Osteocyte (in vitro differentiated cells): ENCODE results near the gene DENR. TPM values are rescaled to one million over a fixed set of nuclear protein-coding genes. Genes with fewer than 3 reads are reported as not detected.
A peak's percentile ranks its signal among the peaks of the same experiment; 100 is the strongest.

Source experiments
- DNase-seq: peaks from one replicate; pipeline ENCODE4 v3.0.0; 2021; ENCODE audit warnings: mixed read lengths; ENCODE audit not compliant: unreplicated experiment; ENCODE audit errors: extremely low spot score
- H3K27ac Mint-ChIP-seq: one replicate; pipeline ENCODE4 v1.8.0; 2021; ENCODE audit warnings: mild to moderate bottlenecking, mixed read lengths; ENCODE audit not compliant: unreplicated experiment
- H3K27me3 Mint-ChIP-seq: one replicate; pipeline ENCODE4 v1.8.0; 2021; ENCODE audit warnings: mixed read lengths; ENCODE audit not compliant: unreplicated experiment
- H3K36me3 Mint-ChIP-seq: one replicate; pipeline ENCODE4 v1.8.0; 2021; ENCODE audit warnings: mixed read lengths; ENCODE audit not compliant: unreplicated experiment
- H3K4me1 Mint-ChIP-seq: one replicate; pipeline ENCODE4 v1.8.0; 2021; ENCODE audit warnings: mixed read lengths; ENCODE audit not compliant: unreplicated experiment
- H3K4me3 Mint-ChIP-seq: one replicate; pipeline ENCODE4 v1.8.0; 2021; ENCODE audit warnings: mild to moderate bottlenecking, moderate library complexity, mixed read lengths; ENCODE audit not compliant: unreplicated experiment
- H3K9me3 Mint-ChIP-seq: one replicate; pipeline ENCODE4 v1.8.0; 2021; ENCODE audit warnings: mixed read lengths; ENCODE audit not compliant: unreplicated experiment
- total RNA-seq: library from RNA; stranded (reverse); gene quantifications from 2 replicates; pipeline ENCODE4 v1.2.1, GENCODE V29; 2021
- TF ChIP-seq, protein P1 (sequence below): fragments of 200-600 bp; sonication (generic); IDR thresholded peaks from 2 replicates; pipeline ENCODE4 v1.5.0; 2021; ENCODE audit warnings: antibody characterized with exemption, mild to moderate bottlenecking, moderate library complexity

DENR gene
- total RNA-seq, 1 donor from 2014 or later, result 50.2 TPM

DNA sequence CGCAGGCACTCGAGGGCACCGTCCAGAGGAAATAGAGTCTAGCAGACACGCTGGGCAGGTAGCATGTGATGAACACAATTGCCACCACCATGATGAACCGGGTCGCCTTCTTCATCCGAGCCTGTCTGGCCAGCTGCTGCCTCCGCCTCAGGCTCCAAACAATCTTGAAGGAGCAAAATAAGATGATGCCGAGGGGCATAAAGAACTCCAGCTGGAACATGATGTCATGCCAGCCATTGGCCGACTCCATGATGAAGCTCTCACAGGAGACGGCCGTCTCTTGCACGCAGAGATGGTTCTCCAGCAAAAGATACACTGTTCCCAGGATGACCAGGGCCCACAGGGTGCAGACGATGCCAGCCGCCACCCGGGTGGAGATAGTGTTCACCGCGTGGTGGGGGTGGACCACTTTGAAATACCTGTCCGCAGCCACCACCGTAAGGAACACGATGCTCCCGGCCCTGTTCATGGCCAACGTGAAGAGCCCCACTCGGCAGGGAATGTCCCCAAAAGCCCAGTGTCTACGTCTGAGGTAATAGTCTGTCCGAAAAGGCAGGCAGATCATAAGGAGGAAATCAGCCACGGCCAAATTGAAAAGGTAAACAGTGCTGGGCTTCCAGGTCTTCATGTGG is 22.9 kb upstream of the DENR start:
- Mint-ChIP-seq H3K27me3 (peaks cover 3% of the 10 kb centered on the region), H3K36me3 (no peaks in the 10 kb centered on the region), H3K9me3 (no peaks in the 10 kb centered on the region), H3K4me1 (peaks cover 27% of the 10 kb centered on the region), H3K4me3 (peak overlapping the region; percentile 72), H3K27ac (peak overlapping the region; percentile 84)
- no peak for DNase-seq
- TF ChIP-seq, protein P1, sequence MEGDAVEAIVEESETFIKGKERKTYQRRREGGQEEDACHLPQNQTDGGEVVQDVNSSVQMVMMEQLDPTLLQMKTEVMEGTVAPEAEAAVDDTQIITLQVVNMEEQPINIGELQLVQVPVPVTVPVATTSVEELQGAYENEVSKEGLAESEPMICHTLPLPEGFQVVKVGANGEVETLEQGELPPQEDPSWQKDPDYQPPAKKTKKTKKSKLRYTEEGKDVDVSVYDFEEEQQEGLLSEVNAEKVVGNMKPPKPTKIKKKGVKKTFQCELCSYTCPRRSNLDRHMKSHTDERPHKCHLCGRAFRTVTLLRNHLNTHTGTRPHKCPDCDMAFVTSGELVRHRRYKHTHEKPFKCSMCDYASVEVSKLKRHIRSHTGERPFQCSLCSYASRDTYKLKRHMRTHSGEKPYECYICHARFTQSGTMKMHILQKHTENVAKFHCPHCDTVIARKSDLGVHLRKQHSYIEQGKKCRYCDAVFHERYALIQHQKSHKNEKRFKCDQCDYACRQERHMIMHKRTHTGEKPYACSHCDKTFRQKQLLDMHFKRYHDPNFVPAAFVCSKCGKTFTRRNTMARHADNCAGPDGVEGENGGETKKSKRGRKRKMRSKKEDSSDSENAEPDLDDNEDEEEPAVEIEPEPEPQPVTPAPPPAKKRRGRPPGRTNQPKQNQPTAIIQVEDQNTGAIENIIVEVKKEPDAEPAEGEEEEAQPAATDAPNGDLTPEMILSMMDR, result no peak

DNA sequence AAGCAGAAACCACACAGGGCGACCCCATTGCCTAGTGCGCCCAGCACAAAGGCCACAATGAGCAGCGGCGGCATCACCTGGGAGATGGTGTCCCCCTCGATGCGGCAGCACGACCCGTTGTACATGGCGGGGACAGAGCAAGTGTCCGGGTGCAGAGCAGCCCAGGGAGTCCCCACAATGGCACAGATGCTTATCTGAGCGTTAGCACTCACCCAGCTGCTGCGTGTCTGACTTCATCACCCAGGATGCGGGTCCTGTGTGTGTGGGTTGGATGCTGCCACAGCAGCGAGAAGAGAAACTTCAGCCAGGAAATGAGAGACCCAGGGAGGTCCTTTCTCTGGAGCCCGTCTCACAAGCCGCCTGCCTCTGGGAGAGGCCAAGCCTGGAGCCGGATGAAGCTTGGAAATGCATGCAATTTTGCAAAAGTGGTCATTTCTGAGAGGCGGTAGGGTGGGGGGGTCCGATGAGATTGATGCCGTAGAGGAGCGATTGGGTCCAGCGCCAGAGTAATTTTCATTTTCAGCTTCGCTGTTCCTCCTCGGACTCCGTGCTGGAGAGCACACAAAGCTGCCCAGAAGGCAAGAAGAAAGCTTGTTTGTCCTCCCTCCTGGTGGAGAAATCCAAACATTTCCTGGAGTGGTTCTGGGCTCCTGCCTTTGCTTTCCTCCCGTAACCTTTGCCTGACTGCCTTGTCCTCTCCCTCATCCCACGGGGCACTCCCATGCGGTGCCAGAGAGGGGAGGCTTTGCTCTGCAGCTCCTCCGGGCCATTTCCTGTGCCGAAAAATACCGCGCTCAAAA is 22.2 kb upstream of the DENR start, which contains the start of gene HCAR1:
HCAR1 (minus strand) TSS at position 630 of the 800 bp plus-strand sequence; CDS start at position 125, 505 bp downstream.
- Mint-ChIP-seq H3K27me3 (peaks cover 3% of the 10 kb centered on the region), H3K36me3 (no peaks in the 10 kb centered on the region), H3K4me1 (peaks cover 27% of the 10 kb centered on the region), H3K4me3 (peak within 1 kb of the TSS; percentile 72), H3K9me3 (no peaks in the 10 kb centered on the region), H3K27ac (peak within 1 kb of the TSS; percentile 84)
- TF ChIP-seq, protein P1, result peak; percentile 36
- DNase-seq, result no peak

DNA sequence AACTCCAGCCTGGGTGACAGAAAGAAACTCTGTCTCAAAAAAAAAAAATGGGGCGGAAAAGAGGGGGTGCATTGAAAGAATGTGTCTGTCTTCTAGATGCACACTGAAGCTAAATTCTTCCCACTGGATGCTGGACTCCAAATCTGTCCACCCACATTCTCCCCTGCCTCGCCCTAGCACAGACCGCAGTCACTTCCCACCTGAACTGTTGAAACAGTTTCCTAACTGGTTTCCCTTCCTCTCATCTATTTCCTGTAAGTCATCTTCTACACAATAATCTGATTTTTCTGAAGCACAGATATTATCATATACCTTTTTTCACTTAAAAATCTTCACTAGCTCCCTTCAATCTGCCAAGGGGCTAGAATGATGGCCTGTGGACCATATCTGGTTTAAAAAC is 20.5 kb upstream of the DENR start:
- TF ChIP-seq, protein P1, result no peak
- Mint-ChIP-seq H3K36me3 (no peaks in the 10 kb centered on the region), H3K9me3 (no peaks in the 10 kb centered on the region), H3K4me3 (no peak overlapping the region), H3K27ac (no peak overlapping the region), H3K27me3 (peaks cover 3% of the 10 kb centered on the region), H3K4me1 (peaks cover 25% of the 10 kb centered on the region)
- no peak for DNase-seq

DNA sequence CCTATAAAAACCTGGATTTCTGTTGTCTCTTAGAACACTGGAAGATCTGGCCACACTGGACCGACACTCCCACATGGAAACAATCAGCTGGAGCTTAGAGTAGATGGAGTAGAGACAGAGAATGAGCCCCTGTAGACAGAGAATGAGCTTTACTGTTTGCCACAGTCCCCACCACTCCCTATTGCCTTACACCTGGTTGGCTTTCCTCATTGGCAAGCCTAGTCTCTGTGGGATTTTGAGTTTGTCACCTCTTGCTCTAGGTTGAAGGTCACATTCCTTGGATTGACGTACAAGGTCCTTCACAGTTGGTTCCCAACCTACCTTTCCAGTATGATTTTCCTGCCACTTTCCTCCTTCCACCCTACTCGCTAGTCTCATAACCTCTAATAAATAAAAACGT is 20.0 kb upstream of the DENR start:
- Mint-ChIP-seq H3K27me3 (peaks cover 3% of the 10 kb centered on the region), H3K4me1 (peaks cover 25% of the 10 kb centered on the region), H3K4me3 (no peak overlapping the region), H3K9me3 (no peaks in the 10 kb centered on the region), H3K27ac (no peak overlapping the region), H3K36me3 (no peaks in the 10 kb centered on the region)
- TF ChIP-seq, protein P1, result no peak
- DNase-seq, result no peak

DNA sequence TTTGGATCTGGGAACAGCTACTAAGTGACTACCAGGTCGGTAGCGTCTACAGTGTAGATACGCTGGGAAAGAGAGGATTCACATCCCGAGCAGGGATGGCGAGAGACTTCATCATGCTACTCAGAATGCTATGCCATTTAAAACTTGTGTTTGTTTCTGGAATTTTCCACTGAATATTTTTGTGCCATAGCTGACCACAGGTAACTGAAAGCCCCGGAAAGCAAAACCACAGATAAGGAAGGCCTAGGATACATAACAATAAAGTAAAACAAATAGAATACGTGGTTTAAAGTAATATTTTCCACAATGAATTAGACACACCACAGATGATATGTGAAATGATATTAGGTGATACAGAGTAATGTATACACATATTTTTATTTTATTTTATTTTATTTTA is 14.1 kb upstream of the DENR start:
- H3K27me3 Mint-ChIP-seq, result no peaks in the 10 kb centered on the region
- no peak overlapping the region for H3K4me3 Mint-ChIP-seq
- TF ChIP-seq, protein P1, result no peak
- H3K36me3 Mint-ChIP-seq, result no peaks in the 10 kb centered on the region
- no peaks in the 10 kb centered on the region for H3K4me1 Mint-ChIP-seq
- H3K27ac Mint-ChIP-seq, result no peak overlapping the region
- no peaks in the 10 kb centered on the region for H3K9me3 Mint-ChIP-seq
- no peak for DNase-seq
